Heart left ventricle (tissue), 13 donors: Measurements from ENCODE around the gene SPAG17.

ENCODE experiments used
- POLR2A ChIP-seq, 2 donors: fragments of 450-650 bp; IDR thresholded peaks; one replicate each; pipeline ENCODE4 v1.6.1; 2017; ENCODE audit warnings: antibody characterized with exemption in 2 of 2, mild to moderate bottlenecking in 2 of 2, moderate library complexity in 2 of 2
- TF ChIP-seq, protein P1 (sequence below), 12 donors: fragments of 200-600 bp; sonication (generic) in 4 of 12; IDR thresholded peaks; one replicate each; pipeline versions ENCODE4 v1.5.0 to v1.8.0; 2018 to 2022; ENCODE audit warnings: antibody characterized with exemption in 12 of 12, mild to moderate bottlenecking in 5 of 12
- donor health status: ischemic (EF 13 %, LVEDD 7.1; RV severe dilation, severe dysfunction).
- donor health status: DM: no; HTN: yes; CAD: no.
- donor health status: DM: no; HTN: no; CAD: no.
- donor health status: ischemic (EF 25% LVEDD 6.9; RV normal size, moderate dysfunction).
- donor health status: ischemic (EF 25% LVEDD 5.7; RV mildly dilated, moderate dysfunction).
- donor health status: ischemic (EF 35%, LVEDD 5.7; RV mildly dilated, moderate dysfunction).
- donor health status: nonischemic (EF 11% LVEDD 7.7; RV severe dilation, severe dysfunction).
- donor health status: DM: yes; HTN: yes; CAD: no.
- donor health status: PGD.
- donor health status: ischemic (EF 29% LVEDD 5.4; RV normal size, mild dysfunction).
- donor health status: nonischemic (EF 23%, LVEDD 6.1; RV moderate dilation, normal function).

DNA sequence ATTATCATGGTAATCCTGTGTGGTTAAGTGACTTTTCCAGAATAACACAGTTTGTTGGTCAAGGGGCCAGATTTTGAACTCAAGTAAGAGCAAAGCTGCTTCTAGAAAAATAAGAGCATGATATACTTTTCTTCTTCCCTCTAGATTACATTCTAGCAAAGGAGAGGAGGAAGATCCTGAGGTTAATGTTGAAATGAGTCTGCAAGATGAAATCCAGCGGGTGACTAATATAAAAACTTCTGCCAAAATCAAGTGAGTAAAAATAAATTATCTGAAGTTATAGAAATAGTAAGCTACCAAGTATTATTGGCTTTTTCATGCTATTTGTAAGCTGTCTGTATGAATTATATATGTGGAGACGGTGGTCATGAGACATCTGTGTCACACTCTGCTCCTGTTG lies 242.7 kb downstream of the SPAG17 start:
- TF ChIP-seq, protein P1, sequence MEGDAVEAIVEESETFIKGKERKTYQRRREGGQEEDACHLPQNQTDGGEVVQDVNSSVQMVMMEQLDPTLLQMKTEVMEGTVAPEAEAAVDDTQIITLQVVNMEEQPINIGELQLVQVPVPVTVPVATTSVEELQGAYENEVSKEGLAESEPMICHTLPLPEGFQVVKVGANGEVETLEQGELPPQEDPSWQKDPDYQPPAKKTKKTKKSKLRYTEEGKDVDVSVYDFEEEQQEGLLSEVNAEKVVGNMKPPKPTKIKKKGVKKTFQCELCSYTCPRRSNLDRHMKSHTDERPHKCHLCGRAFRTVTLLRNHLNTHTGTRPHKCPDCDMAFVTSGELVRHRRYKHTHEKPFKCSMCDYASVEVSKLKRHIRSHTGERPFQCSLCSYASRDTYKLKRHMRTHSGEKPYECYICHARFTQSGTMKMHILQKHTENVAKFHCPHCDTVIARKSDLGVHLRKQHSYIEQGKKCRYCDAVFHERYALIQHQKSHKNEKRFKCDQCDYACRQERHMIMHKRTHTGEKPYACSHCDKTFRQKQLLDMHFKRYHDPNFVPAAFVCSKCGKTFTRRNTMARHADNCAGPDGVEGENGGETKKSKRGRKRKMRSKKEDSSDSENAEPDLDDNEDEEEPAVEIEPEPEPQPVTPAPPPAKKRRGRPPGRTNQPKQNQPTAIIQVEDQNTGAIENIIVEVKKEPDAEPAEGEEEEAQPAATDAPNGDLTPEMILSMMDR (IDR thresholded peaks at IDR 0.05) = no peak
- no peak for TF ChIP-seq POLR2A (IDR thresholded peaks at IDR 0.05)
